H1 (cell line): ENCODE measurements around the gene RAPGEF5. TPM values are rescaled to one million over a fixed set of nuclear protein-coding genes. Genes with fewer than 3 reads are reported as not detected.

Experiments used
- CTCF ChIA-PET: fragments of 300-600 bp; sonication (Branson Sonifier 250); formaldehyde crosslinking; loops from one replicate; lab custom pipeline; 2021; ENCODE audit not compliant: partially characterized antibody; lab: Charles Lee
- POLR2A ChIA-PET: fragments of 300-600 bp; sonication (Branson Sonifier 250); formaldehyde crosslinking; loops from one replicate; lab custom pipeline; 2021; ENCODE audit warnings: inconsistent platforms; ENCODE audit not compliant: partially characterized antibody; lab: Charles Lee
- DNase-seq, 2 experiments: peaks; one replicate each; pipeline versions ENCODE4 v3.0.0 to v3.0.0-alpha.2; 2010 to 2022; ENCODE audit warnings: low spot score in 2 of 2, low read depth in 1 of 2, mixed read lengths in 1 of 2
- FAIRE-seq: peaks from 2 replicates; lab custom pipeline; 2011; peaks lifted over from hg19 to GRCh38; lab: Jason Lieb, UNC
- H2AFZ ChIP-seq: 2 replicates; pipeline ENCODE4 v1.8.1; 2012; ENCODE audit warnings: low read length, inconsistent platforms
- H2AK5ac ChIP-seq: 2 replicates; pipeline ENCODE4 v1.6.1; 2013; ENCODE audit warnings: low read depth, low read length
- H2BK120ac ChIP-seq: replicated peaks from 2 replicates; pipeline ENCODE3; 2013; ENCODE audit warnings: low read depth, low read length, inconsistent platforms
- H2BK12ac ChIP-seq: 2 replicates; pipeline ENCODE4 v1.6.1; 2013; ENCODE audit warnings: low read depth, low read length
- H2BK15ac ChIP-seq: 2 replicates; pipeline ENCODE4 v1.6.1; 2013; ENCODE audit warnings: low read length
- H2BK20ac ChIP-seq: 2 replicates; pipeline ENCODE4 v1.6.1; 2013; ENCODE audit warnings: low read length
- H2BK5ac ChIP-seq: 2 replicates; pipeline ENCODE4 v1.6.1; 2013; ENCODE audit warnings: low read depth, low read length
- H3K14ac ChIP-seq: 2 replicates; pipeline ENCODE4 v1.6.1; 2013; ENCODE audit warnings: inconsistent platforms; ENCODE audit not compliant: insufficient read length
- H3K18ac ChIP-seq: 2 replicates; pipeline ENCODE4 v1.6.1; 2013; ENCODE audit warnings: low read length; ENCODE audit errors: extremely low read depth
- H3K23ac ChIP-seq: 2 replicates; pipeline ENCODE4 v1.6.1; 2013; ENCODE audit warnings: inconsistent platforms; ENCODE audit not compliant: insufficient read length
- H3K23me2 ChIP-seq: 2 replicates; pipeline ENCODE4 v1.6.1; 2013; ENCODE audit warnings: low read depth, low read length
- H3K27ac ChIP-seq: 2 replicates; pipeline ENCODE4 v1.6.1; 2011; ENCODE audit warnings: low read depth, low read length, inconsistent platforms
- H3K27me3 ChIP-seq, 4 experiments: replicated peaks in 1 of 4; 1 replicate in 1 of 4; 2 replicates in 3 of 4; pipeline versions ENCODE4 v1.6.1 to v1.8.1; 2011 to 2013; ENCODE audit warnings: low read length in 3 of 4, mild to moderate bottlenecking in 3 of 4, inconsistent platforms in 2 of 4, mixed read lengths in 2 of 4, moderate library complexity in 1 of 4; ENCODE audit not compliant: control insufficient read depth in 3 of 4, insufficient read depth in 3 of 4; ENCODE audit errors: extremely low read depth in 1 of 4
- H3K36me3 ChIP-seq, 4 experiments: 2 replicates each; pipeline versions ENCODE4 v1.6.1 to v1.8.1; 2011 to 2013; ENCODE audit warnings: mild to moderate bottlenecking in 4 of 4, low read length in 3 of 4, moderate library complexity in 2 of 4, control low read depth in 1 of 4, inconsistent platforms in 1 of 4; ENCODE audit not compliant: insufficient read depth in 4 of 4, control insufficient read depth in 2 of 4
- H3K4ac ChIP-seq: replicated peaks from 2 replicates; pipeline ENCODE3; 2013; ENCODE audit warnings: low read length, low read depth, mixed read lengths, inconsistent platforms; ENCODE audit not compliant: insufficient read length
- H3K4me1 ChIP-seq, 4 experiments: replicated peaks in 1 of 4; 1 replicate in 1 of 4; 2 replicates in 3 of 4; pipeline versions ENCODE4 v1.6.1 to v1.8.1; 2011 to 2013; ENCODE audit warnings: low read length in 3 of 4, inconsistent platforms in 2 of 4, mixed read lengths in 1 of 4; ENCODE audit not compliant: insufficient read depth in 4 of 4, control insufficient read depth in 3 of 4
- H3K4me2 ChIP-seq, 2 experiments: 2 replicates each; pipeline versions ENCODE4 v1.6.1 to v1.8.1; 2011 to 2013; ENCODE audit warnings: low read depth in 2 of 2, low read length in 2 of 2, control low read depth in 1 of 2, inconsistent platforms in 1 of 2, mild to moderate bottlenecking in 1 of 2; ENCODE audit not compliant: insufficient read depth in 1 of 2
- H3K4me3 ChIP-seq, 4 experiments: fragments of 200-600, 300-600 bp in 1 of 4; sonication (generic), shearing (Covaris generic), sonication (Bioruptor Twin) in 1 of 4; 2 replicates each; pipeline versions ENCODE4 v1.5.1 to v1.8.1; 2011 to 2016; ENCODE audit warnings: low read length in 4 of 4, low read depth in 3 of 4, control low read depth in 2 of 4, inconsistent platforms in 2 of 4, mild to moderate bottlenecking in 2 of 4, mixed read lengths in 1 of 4, moderate library complexity in 1 of 4; ENCODE audit not compliant: insufficient read depth in 2 of 4; ENCODE audit errors: extremely low read depth in 1 of 4
- H3K56ac ChIP-seq: replicated peaks from 2 replicates; pipeline ENCODE3; 2013; ENCODE audit warnings: low read depth, mild to moderate bottlenecking, mixed read lengths, low read length, inconsistent platforms; ENCODE audit not compliant: insufficient read length
- H3K79me1 ChIP-seq: 2 replicates; pipeline ENCODE4 v1.6.1; 2013; ENCODE audit warnings: low read depth, low read length, control low read depth
- H3K79me2 ChIP-seq, 2 experiments: 2 replicates each; pipeline versions ENCODE4 v1.6.1 to v1.8.1; 2012 to 2013; ENCODE audit warnings: low read length in 2 of 2, mild to moderate bottlenecking in 2 of 2, inconsistent platforms in 1 of 2; ENCODE audit not compliant: insufficient read depth in 2 of 2, control insufficient read depth in 1 of 2
- H3K9ac ChIP-seq, 4 experiments: replicated peaks in 1 of 4; 1 replicate in 1 of 4; 2 replicates in 3 of 4; pipeline versions ENCODE4 v1.6.1 to v1.8.1; 2011 to 2013; ENCODE audit warnings: low read depth in 3 of 4, low read length in 3 of 4, control low read depth in 2 of 4, mild to moderate bottlenecking in 2 of 4, moderate library complexity in 2 of 4, inconsistent platforms in 1 of 4; ENCODE audit errors: extremely low read depth in 1 of 4
- H3K9me3 ChIP-seq, 2 experiments: 2 replicates each; pipeline versions ENCODE4 v1.6.1 to v1.8.1; 2012 to 2013; ENCODE audit warnings: mild to moderate bottlenecking in 2 of 2, moderate library complexity in 2 of 2, control low read depth in 1 of 2, inconsistent platforms in 1 of 2, low read depth in 1 of 2, low read length in 1 of 2, mixed read lengths in 1 of 2; ENCODE audit not compliant: insufficient read depth in 2 of 2
- H4K20me1 ChIP-seq, 2 experiments: replicated peaks in 1 of 2; 2 replicates each; pipeline versions ENCODE3 to v1.8.1; 2011 to 2013; ENCODE audit warnings: inconsistent platforms in 2 of 2, low read length in 2 of 2, mild to moderate bottlenecking in 1 of 2; ENCODE audit not compliant: insufficient read depth in 2 of 2, control insufficient read depth in 1 of 2
- H4K5ac ChIP-seq: 2 replicates; pipeline ENCODE4 v1.6.1; 2013; ENCODE audit warnings: low read length, low read depth, mixed read lengths, inconsistent platforms; ENCODE audit not compliant: insufficient read length
- H4K8ac ChIP-seq: 2 replicates; pipeline ENCODE4 v1.8.0; 2013; ENCODE audit warnings: mild to moderate bottlenecking, moderate library complexity, low read length, inconsistent platforms; ENCODE audit not compliant: insufficient read depth; ENCODE audit errors: extremely low read depth
- H4K91ac ChIP-seq: replicated peaks from 2 replicates; pipeline ENCODE3; 2013; ENCODE audit warnings: low read length, mixed read lengths, inconsistent platforms; ENCODE audit not compliant: insufficient read length
- ASH2L ChIP-seq: fragments of 200-600, 300-600 bp; sonication (generic); IDR thresholded peaks from one replicate; pipeline ENCODE4 v1.7.1; 2017; ENCODE audit warnings: low read length
- RNF2 ChIP-seq: fragments of 200-900, 300-1000 bp; sonication (generic); IDR thresholded peaks from 2 replicates; pipeline ENCODE4 v1.7.1; 2016; ENCODE audit warnings: borderline replicate concordance, low read depth, mild to moderate bottlenecking, antibody characterized with exemption, low read length; ENCODE audit not compliant: poor library complexity, severe bottlenecking; ENCODE audit errors: missing control alignments
- TAF7 ChIP-seq: optimal IDR thresholded peaks from 2 replicates; pipeline ENCODE3; 2011; ENCODE audit warnings: low read depth, mild to moderate bottlenecking, inconsistent platforms, low read length, moderate library complexity, borderline replicate concordance
- WGBS, 2 experiments: shearing (Covaris generic) in 1 of 2; methylation state at CpG; one replicate each; pipeline versions ENCODE4 v1.1.6 to v1.1.7; 2013 to 2015; ENCODE audit warnings: low lambda C conversion rate in 2 of 2, mixed read lengths in 2 of 2, inconsistent platforms in 1 of 2, low coverage in 1 of 2, missing lambda C conversion rate in 1 of 2; ENCODE audit not compliant: insufficient replicate concordance in 2 of 2, insufficient coverage in 1 of 2, insufficient read length in 1 of 2; ENCODE audit errors: extremely low coverage in 1 of 2, missing lambda C conversion rate in 1 of 2; 5-methylcytosine and 5-hydroxymethylcytosine counted together
- polyA plus RNA-seq, 7 experiments: library from polyadenylated mRNA; depleted of rRNA in 3 of 7; stranded (reverse) in 5 of 7; unstranded in 2 of 7; fragments of >200 nt in 5 of 7; fragments of 200-250 nt in 2 of 7; gene quantifications; 1 replicate in 5 of 7; 2 replicates in 1 of 7; 4 replicates in 1 of 7; pipeline versions ENCODE4 v1.2.1 to v1.2.3, GENCODE V29; 2011 to 2013; ENCODE audit warnings: missing spikeins in 2 of 7, mixed read lengths in 2 of 7
- total RNA-seq: library from RNA; stranded (reverse); fragmentation: NEBNext Ultra II Directional; extraction: Animal tissue kit (Norgen Biotek cat#: 25700); gene quantifications from 2 replicates; pipeline ENCODE4 v1.2.1, GENCODE V29; 2021

The RAPGEF5 gene
- total and polyA plus RNA-seq, 2 of the 8 experiments (the other 6 are each of a cell fraction or from before 2014, with no cell fraction given), result 4.4 to 22.9 TPM

DNA sequence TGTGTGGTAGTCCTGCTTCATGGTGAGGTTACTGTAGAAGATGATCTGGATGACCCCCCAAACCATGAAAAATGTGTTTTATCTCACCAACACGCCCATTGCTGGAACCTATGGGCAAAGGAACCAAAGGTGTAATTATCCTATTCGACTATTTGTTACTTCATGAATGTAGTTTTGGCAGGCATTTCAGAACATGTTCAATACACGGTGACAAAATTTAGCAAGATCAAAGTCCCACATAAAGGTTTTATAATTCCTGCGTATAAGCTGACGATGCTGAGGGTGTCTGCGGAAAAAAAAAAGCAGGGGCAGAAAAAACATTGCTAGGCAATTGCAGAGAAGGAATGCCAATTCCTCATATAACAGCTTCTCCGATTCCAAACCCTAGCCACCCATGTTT is 13.3 kb downstream of the RAPGEF5 start:
- Histone ChIP-seq H3K23me2 (no peaks in the 10 kb centered on the region), H2BK5ac (no peak overlapping the region), H3K9ac (no peak overlapping the region), H3K4me3 (no peak overlapping the region), H2AK5ac (no peak overlapping the region), H3K23ac (no peak overlapping the region), H4K20me1 (no peaks in the 10 kb centered on the region), H4K8ac (no peak overlapping the region), H4K91ac (no peak overlapping the region), H3K36me3 (no peaks in the 10 kb centered on the region), H3K9me3 (peaks cover 0 to 7% of the 10 kb centered on the region in 2 experiments; a peak in 3 of 4 replicates), H3K79me2 (peaks cover 0 to 90% of the 10 kb centered on the region in 2 experiments; a peak in 2 of 4 replicates), H2BK12ac (no peak overlapping the region), H3K27ac (no peak overlapping the region), H3K27me3 (no peaks in the 10 kb centered on the region), H3K4me2 (no peak overlapping the region), H2BK120ac (no peak overlapping the region), H2BK15ac (no peak overlapping the region), H3K4me1 (peaks cover 4 to 9% (median 6%) of the 10 kb centered on the region in 4 experiments; a peak in 5 of 7 replicates), H3K14ac (no peak overlapping the region), H3K79me1 (peaks cover 10% of the 10 kb centered on the region), H3K4ac (no peak overlapping the region), H2BK20ac (no peak overlapping the region), H4K5ac (no peak overlapping the region), H3K56ac (no peak overlapping the region), H3K18ac (no peak overlapping the region), H2AFZ (no peak overlapping the region)
- WGBS, 2 experiments, result 93% methylated on average over 7 of the region's 7 CpGs; no CpG with 5 or more reads in 1 of the 2 experiments
- FAIRE-seq (no peak), DNase-seq (no peak)
- ChIA-PET POLR2A (no interaction called here), CTCF (interaction anchor here (1.1 to 1.5 kb wide), 3 partner anchors 9 to 234 kb away, joined by 3 to 5 read pairs (median 3); no protein-coding TSS in a partner anchor)
- TF ChIP-seq TAF7 (no peak), RNF2 (no peak), ASH2L (no peak)
